Natural killer cell (primary cell): ENCODE results near the gene TNFAIP8L1. TPM values are rescaled to one million over a fixed set of nuclear protein-coding genes. Genes with fewer than 3 reads are reported as not detected.

Source experiments
- ATAC-seq, 3 donors: fragments of 150-1000 bp in 2 of 3; fragments of 200-7000 bp in 1 of 3; cut with Tn5 transposase; 1 replicate in 1 of 3; 2 replicates in 2 of 3; pipeline ENCODE4 v1.10.0; 2021; ENCODE audit warnings: mild to moderate bottlenecking in 2 of 3, moderate library complexity in 2 of 3
- DNase-seq, 2 donors: peaks; one replicate each; pipeline versions ENCODE4 v3.0.0 to v3.0.0-alpha.2; 2013 to 2021; ENCODE audit warnings: mixed read lengths in 1 of 2
- H3K27ac ChIP-seq: one replicate; pipeline ENCODE4 v1.5.1; 2013; ENCODE audit warnings: mild to moderate bottlenecking, low read length
- H3K27me3 ChIP-seq: one replicate; pipeline ENCODE4 v1.6.1; 2013; ENCODE audit warnings: low read length; ENCODE audit not compliant: control insufficient read depth, insufficient read depth
- H3K36me3 ChIP-seq: one replicate; pipeline ENCODE4 v1.6.1; 2013; ENCODE audit warnings: low read length; ENCODE audit not compliant: control insufficient read depth, insufficient read depth
- H3K4me1 ChIP-seq: one replicate; pipeline ENCODE4 v1.6.1; 2013; ENCODE audit warnings: low read length; ENCODE audit not compliant: control insufficient read depth, insufficient read depth
- H3K4me3 ChIP-seq: one replicate; pipeline ENCODE4 v1.5.1; 2013; ENCODE audit warnings: low read length
- H3K9me3 ChIP-seq: one replicate; pipeline ENCODE4 v1.6.1; 2013; ENCODE audit warnings: low read length; ENCODE audit not compliant: control insufficient read depth, insufficient read depth
- H3K27ac Mint-ChIP-seq, 2 donors: one replicate each; pipeline ENCODE4 v1.8.0; 2022; ENCODE audit warnings: mild to moderate bottlenecking in 2 of 2, mixed read lengths in 2 of 2, moderate library complexity in 1 of 2
- H3K27me3 Mint-ChIP-seq, 2 donors: one replicate each; pipeline ENCODE4 v1.8.0; 2022; ENCODE audit warnings: low read depth in 2 of 2, mixed read lengths in 2 of 2
- H3K36me3 Mint-ChIP-seq: one replicate; pipeline ENCODE4 v1.8.0; 2022; ENCODE audit warnings: mixed read lengths
- H3K4me1 Mint-ChIP-seq, 2 donors: one replicate each; pipeline ENCODE4 v1.8.0; 2022; ENCODE audit warnings: mixed read lengths in 2 of 2
- H3K4me3 Mint-ChIP-seq: one replicate; pipeline ENCODE4 v1.8.0; 2022; ENCODE audit warnings: mild to moderate bottlenecking, moderate library complexity, mixed read lengths
- H3K9me3 Mint-ChIP-seq, 2 donors: one replicate each; pipeline ENCODE4 v1.8.0; 2022; ENCODE audit warnings: mixed read lengths in 2 of 2
- WGBS: methylation state at CpG from one replicate; pipeline ENCODE4 v1.1.7; 2013; ENCODE audit warnings: missing lambda C conversion rate; ENCODE audit not compliant: insufficient coverage; 5-methylcytosine and 5-hydroxymethylcytosine counted together
- intact Hi-C: fragments of 100-400 bp; cut with micrococcal nuclease; formaldehyde crosslinking; loops from one replicate; pipeline ENCODE4 v1.14.2; 2022
- total RNA-seq, 4 donors: library from RNA; stranded (reverse); fragments of 120-200 nt in 1 of 4; gene quantifications; one replicate each; pipeline versions ENCODE4 v1.2.3 to v1.2.4, GENCODE V29; 2013 to 2022
- TF ChIP-seq, protein P1 (sequence below): fragments of 200-600 bp; IDR thresholded peaks from one replicate; pipeline ENCODE4 v1.8.0; 2022; ENCODE audit warnings: antibody characterized with exemption

The TNFAIP8L1 gene
- total RNA-seq, 3 donors from 2014 or later (not counting 1 experiment from before 2014, with no cell fraction given) = 8.5 to 13.5 (median 13.3) TPM

- Mint-ChIP-seq H3K9me3 (no peaks in the 10 kb centered on the region), H3K4me1 (peaks cover 6 to 21% of the 10 kb centered on the region in 2 donors), H3K36me3 (no peaks in the 10 kb centered on the region), H3K4me3 (no peak overlapping the region), H3K27ac (no peak overlapping the region), H3K27me3 (no peaks in the 10 kb centered on the region)
- Histone ChIP-seq H3K4me1 (peaks cover 15% of the 10 kb centered on the region), H3K9me3 (no peaks in the 10 kb centered on the region), H3K27me3 (no peaks in the 10 kb centered on the region), H3K36me3 (peaks cover 12% of the 10 kb centered on the region), H3K4me3 (no peak overlapping the region), H3K27ac (no peak overlapping the region)
- intact Hi-C loops = no loop called here
- ATAC-seq = no peak
- TF ChIP-seq, protein P1, sequence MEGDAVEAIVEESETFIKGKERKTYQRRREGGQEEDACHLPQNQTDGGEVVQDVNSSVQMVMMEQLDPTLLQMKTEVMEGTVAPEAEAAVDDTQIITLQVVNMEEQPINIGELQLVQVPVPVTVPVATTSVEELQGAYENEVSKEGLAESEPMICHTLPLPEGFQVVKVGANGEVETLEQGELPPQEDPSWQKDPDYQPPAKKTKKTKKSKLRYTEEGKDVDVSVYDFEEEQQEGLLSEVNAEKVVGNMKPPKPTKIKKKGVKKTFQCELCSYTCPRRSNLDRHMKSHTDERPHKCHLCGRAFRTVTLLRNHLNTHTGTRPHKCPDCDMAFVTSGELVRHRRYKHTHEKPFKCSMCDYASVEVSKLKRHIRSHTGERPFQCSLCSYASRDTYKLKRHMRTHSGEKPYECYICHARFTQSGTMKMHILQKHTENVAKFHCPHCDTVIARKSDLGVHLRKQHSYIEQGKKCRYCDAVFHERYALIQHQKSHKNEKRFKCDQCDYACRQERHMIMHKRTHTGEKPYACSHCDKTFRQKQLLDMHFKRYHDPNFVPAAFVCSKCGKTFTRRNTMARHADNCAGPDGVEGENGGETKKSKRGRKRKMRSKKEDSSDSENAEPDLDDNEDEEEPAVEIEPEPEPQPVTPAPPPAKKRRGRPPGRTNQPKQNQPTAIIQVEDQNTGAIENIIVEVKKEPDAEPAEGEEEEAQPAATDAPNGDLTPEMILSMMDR = no peak
- no peak for DNase-seq
- 96% methylated on average over 4 of the region's 4 CpGs for WGBS
These were observed 34.4 kb downstream of the TNFAIP8L1 start for GRCh38 chr19:4673726-4674125.

- H3K4me3 ChIP-seq = no peak overlapping the region
- 93% methylated on average over 15 of the region's 16 CpGs for WGBS
- H3K4me1 ChIP-seq = peaks cover 4% of the 10 kb centered on the region
- H3K9me3 ChIP-seq = no peaks in the 10 kb centered on the region
- DNase-seq (no peak), ATAC-seq (no peak)
- TF ChIP-seq, protein P1 = no peak
- peaks cover 21% of the 10 kb centered on the region for H3K36me3 ChIP-seq
- H3K36me3 Mint-ChIP-seq = no peaks in the 10 kb centered on the region
- no peaks in the 10 kb centered on the region for H3K27me3 ChIP-seq
- intact Hi-C loops = no loop called here
- no peak overlapping the region for H3K4me3 Mint-ChIP-seq
- peaks cover 0 to 5% of the 10 kb centered on the region in 2 donors for H3K4me1 Mint-ChIP-seq
- no peaks in the 10 kb centered on the region for H3K27me3 Mint-ChIP-seq
- H3K27ac ChIP-seq = no peak overlapping the region
- H3K27ac Mint-ChIP-seq = no peak overlapping the region
- no peaks in the 10 kb centered on the region for H3K9me3 Mint-ChIP-seq
These were observed 36.0 kb downstream of the TNFAIP8L1 start for GRCh38 chr19:4675346-4675745.

- TF ChIP-seq, protein P1 = peak; percentile 24
- H3K9me3 Mint-ChIP-seq = no peaks in the 10 kb centered on the region
- intact Hi-C loops = no loop called here
- H3K36me3 Mint-ChIP-seq = no peaks in the 10 kb centered on the region
- H3K27ac Mint-ChIP-seq = peak overlapping the region in 1 of 2 donors; percentile 53
- WGBS = 94% methylated on average over 17 of the region's 17 CpGs
- H3K36me3 ChIP-seq = peaks cover 26% of the 10 kb centered on the region
- no peak overlapping the region for H3K4me3 ChIP-seq
- no peaks in the 10 kb centered on the region for H3K9me3 ChIP-seq
- H3K4me1 ChIP-seq = no peaks in the 10 kb centered on the region
- peak in 2 of 3 donors; percentile 40 to 50 for ATAC-seq
- no peak overlapping the region for H3K4me3 Mint-ChIP-seq
- no peaks in the 10 kb centered on the region for H3K27me3 Mint-ChIP-seq
- H3K4me1 Mint-ChIP-seq = no peaks in the 10 kb centered on the region
- peak in 1 of 2 donors; percentile 57 for DNase-seq
- H3K27ac ChIP-seq = no peak overlapping the region
- H3K27me3 ChIP-seq = no peaks in the 10 kb centered on the region
These were observed 37.8 kb downstream of the TNFAIP8L1 start for GRCh38 chr19:4676955-4677731.
